Gastrocnemius medialis (tissue), 4 donors: ENCODE measurements around the gene ISOC1. TPM values are rescaled to one million over a fixed set of nuclear protein-coding genes. Genes with fewer than 3 reads are reported as not detected.

Experiments
- ATAC-seq, 2 donors: fragments of 150-250 bp; one replicate each; pipeline ENCODE4 v1.9.1; 2016
- DNase-seq, 2 donors: peaks; one replicate each; pipeline ENCODE4 v3.0.0-alpha.2; 2019
- H3K27ac ChIP-seq, 4 donors: fragments of 200-600 bp; sonication (generic); 1 replicate in 1 of 4; 2 replicates in 3 of 4; pipeline ENCODE4 v1.5.1; 2016 to 2018; ENCODE audit warnings: mild to moderate bottlenecking in 2 of 4, moderate library complexity in 1 of 4
- H3K27me3 ChIP-seq, 3 donors: fragments of 200-600 bp; sonication (generic) in 2 of 3; 1 replicate in 1 of 3; 2 replicates in 2 of 3; pipeline versions ENCODE4 v1.5.1 to v1.6.0; 2016 to 2019; ENCODE audit warnings: mild to moderate bottlenecking in 1 of 3, moderate library complexity in 1 of 3
- H3K36me3 ChIP-seq, 2 donors: fragments of 200-600 bp; sonication (generic) in 1 of 2; one replicate each; pipeline ENCODE4 v1.5.1; 2017 to 2018
- H3K4me1 ChIP-seq, 2 donors: fragments of 200-600 bp; sonication (generic) in 1 of 2; one replicate each; pipeline ENCODE4 v1.5.1; 2016 to 2017; ENCODE audit warnings: mild to moderate bottlenecking in 2 of 2
- H3K4me3 ChIP-seq, 4 donors: fragments of 200-600 bp; sonication (generic) in 3 of 4; 1 replicate in 1 of 4; 2 replicates in 3 of 4; pipeline ENCODE4 v1.5.1; 2016 to 2019; ENCODE audit warnings: mild to moderate bottlenecking in 2 of 4
- H3K9me3 ChIP-seq, 3 donors: fragments of 200-600 bp; sonication (generic) in 2 of 3; 1 replicate in 1 of 3; 2 replicates in 2 of 3; pipeline ENCODE4 v1.5.1; 2016 to 2019
- POLR2A ChIP-seq, 2 donors: fragments of 450-650 bp; IDR thresholded peaks; one replicate each; pipeline ENCODE4 v1.6.1; 2017; ENCODE audit warnings: antibody characterized with exemption in 2 of 2, mild to moderate bottlenecking in 2 of 2, moderate library complexity in 2 of 2
- in situ Hi-C, 4 donors: fragments of 200-750 bp; cut with MboI; loops; one replicate each; pipeline versions ENCODE4 v1.15.0 to v1.8.0; 2017; ENCODE audit warnings: low sequenced_read_pairs in 4 of 4
- intact Hi-C: fragments of 100-400 bp; cut with DNase I; formaldehyde crosslinking; loops from one replicate; pipeline ENCODE4 v1.15.1; 2023; ENCODE audit warnings: low total_unique reads
- total RNA-seq, 4 donors: library from RNA; depleted of rRNA; stranded (reverse); fragments of >200 nt; gene quantifications; one replicate each; pipeline versions ENCODE4 v1.1.0 to v1.2.3, GENCODE V29; 2016
- TF ChIP-seq, protein P1 (sequence below), 5 experiments: fragments of 450-650 bp in 3 of 5; fragments of 200-600 bp in 2 of 5; sonication (generic) in 2 of 5; IDR thresholded peaks in 4 of 5; conservative IDR thresholded peaks in 1 of 5; 1 replicate in 4 of 5; 2 replicates in 1 of 5; pipeline ENCODE4 v1.5.1; 2016 to 2019; ENCODE audit warnings: antibody characterized with exemption in 5 of 5, mild to moderate bottlenecking in 3 of 5, moderate library complexity in 3 of 5

ISOC1 gene
- total RNA-seq, 4 donors from 2014 or later: 11.0 to 14.0 (median 12.9) TPM

DNA sequence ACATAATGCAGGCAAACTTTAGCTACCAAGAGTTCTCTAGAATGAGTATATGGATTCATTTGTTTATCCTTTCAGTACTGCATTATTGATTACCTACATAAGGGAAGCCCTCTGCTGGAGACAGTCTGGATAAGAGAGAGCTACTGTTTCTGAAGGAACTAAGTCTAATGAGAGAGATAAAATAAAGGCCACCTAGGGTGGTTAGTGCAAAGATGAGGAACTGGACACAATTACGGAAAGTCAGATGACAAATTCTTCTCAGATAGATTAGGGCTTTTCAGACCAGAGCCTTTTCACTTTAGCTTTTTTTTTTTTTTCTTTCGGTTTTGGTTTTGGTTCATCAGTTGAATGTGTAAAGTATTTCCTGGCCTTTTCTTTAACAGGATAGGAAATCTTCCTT lies 31.3 kb downstream of the ISOC1 start:
- Histone ChIP-seq H3K4me1 (no peaks in the 10 kb centered on the region), H3K27me3 (no peaks in the 10 kb centered on the region), H3K9me3 (no peaks in the 10 kb centered on the region), H3K36me3 (no peaks in the 10 kb centered on the region), H3K27ac (peak overlapping the region in 2 of 4 donors; percentile 10 to 34), H3K4me3 (no peak overlapping the region)
- TF ChIP-seq, protein P1, sequence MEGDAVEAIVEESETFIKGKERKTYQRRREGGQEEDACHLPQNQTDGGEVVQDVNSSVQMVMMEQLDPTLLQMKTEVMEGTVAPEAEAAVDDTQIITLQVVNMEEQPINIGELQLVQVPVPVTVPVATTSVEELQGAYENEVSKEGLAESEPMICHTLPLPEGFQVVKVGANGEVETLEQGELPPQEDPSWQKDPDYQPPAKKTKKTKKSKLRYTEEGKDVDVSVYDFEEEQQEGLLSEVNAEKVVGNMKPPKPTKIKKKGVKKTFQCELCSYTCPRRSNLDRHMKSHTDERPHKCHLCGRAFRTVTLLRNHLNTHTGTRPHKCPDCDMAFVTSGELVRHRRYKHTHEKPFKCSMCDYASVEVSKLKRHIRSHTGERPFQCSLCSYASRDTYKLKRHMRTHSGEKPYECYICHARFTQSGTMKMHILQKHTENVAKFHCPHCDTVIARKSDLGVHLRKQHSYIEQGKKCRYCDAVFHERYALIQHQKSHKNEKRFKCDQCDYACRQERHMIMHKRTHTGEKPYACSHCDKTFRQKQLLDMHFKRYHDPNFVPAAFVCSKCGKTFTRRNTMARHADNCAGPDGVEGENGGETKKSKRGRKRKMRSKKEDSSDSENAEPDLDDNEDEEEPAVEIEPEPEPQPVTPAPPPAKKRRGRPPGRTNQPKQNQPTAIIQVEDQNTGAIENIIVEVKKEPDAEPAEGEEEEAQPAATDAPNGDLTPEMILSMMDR (IDR thresholded peaks at IDR 0.05 in 4 of 5, conservative IDR thresholded peaks at IDR 0.05 in 1 of 5): no peak
- in situ Hi-C loops: no loop called here
- DNase-seq: no peak
- no peak for ATAC-seq
- intact Hi-C loops: loop anchor here (5.0 kb wide), 1 partner anchor 219 kb away; no protein-coding TSS in a partner anchor

DNA sequence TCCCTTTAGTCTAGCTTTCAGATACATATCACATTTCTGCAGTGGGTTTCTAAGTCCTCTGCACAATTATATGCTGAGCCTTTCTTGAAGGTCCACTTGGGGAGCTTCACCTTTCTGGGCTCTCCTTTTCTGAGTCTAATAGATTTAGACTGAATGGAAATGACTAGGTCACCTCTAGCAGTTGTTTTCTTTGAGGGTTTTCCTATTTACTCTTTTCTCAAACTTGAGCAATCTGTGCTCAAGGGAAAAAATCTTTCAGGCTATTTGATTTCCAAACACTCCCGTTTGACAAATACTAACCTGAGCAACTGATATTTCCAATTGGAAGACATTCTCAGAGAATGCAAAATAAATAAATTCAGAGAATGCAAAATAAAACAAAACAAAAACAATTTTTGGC lies 39.0 kb downstream of the ISOC1 start:
- H3K9me3 ChIP-seq: no peaks in the 10 kb centered on the region
- ATAC-seq (no peak), DNase-seq (no peak)
- no peaks in the 10 kb centered on the region for H3K27me3 ChIP-seq
- intact Hi-C loops (no loop called here), in situ Hi-C loops (no loop called here)
- H3K4me1 ChIP-seq: no peaks in the 10 kb centered on the region
- TF ChIP-seq POLR2A (IDR thresholded peaks at IDR 0.05): no peak
- TF ChIP-seq, protein P1 (IDR thresholded peaks at IDR 0.05 in 4 of 5, conservative IDR thresholded peaks at IDR 0.05 in 1 of 5): no peak
- no peak overlapping the region for H3K4me3 ChIP-seq
- no peaks in the 10 kb centered on the region for H3K36me3 ChIP-seq
- no peak overlapping the region for H3K27ac ChIP-seq

- ATAC-seq (no peak), DNase-seq (no peak)
- in situ Hi-C loops (no loop called here), intact Hi-C loops (no loop called here)
- Histone ChIP-seq H3K9me3 (no peaks in the 10 kb centered on the region), H3K27ac (no peak overlapping the region), H3K36me3 (no peaks in the 10 kb centered on the region), H3K4me1 (no peaks in the 10 kb centered on the region), H3K4me3 (no peak overlapping the region), H3K27me3 (no peaks in the 10 kb centered on the region)
- TF ChIP-seq, protein P1 (IDR thresholded peaks at IDR 0.05 in 4 of 5, conservative IDR thresholded peaks at IDR 0.05 in 1 of 5): no peak
- no peak for TF ChIP-seq POLR2A (IDR thresholded peaks at IDR 0.05)
These were observed 41.1 kb downstream of the ISOC1 start for GRCh38 chr5:129135633-129136032.

DNA sequence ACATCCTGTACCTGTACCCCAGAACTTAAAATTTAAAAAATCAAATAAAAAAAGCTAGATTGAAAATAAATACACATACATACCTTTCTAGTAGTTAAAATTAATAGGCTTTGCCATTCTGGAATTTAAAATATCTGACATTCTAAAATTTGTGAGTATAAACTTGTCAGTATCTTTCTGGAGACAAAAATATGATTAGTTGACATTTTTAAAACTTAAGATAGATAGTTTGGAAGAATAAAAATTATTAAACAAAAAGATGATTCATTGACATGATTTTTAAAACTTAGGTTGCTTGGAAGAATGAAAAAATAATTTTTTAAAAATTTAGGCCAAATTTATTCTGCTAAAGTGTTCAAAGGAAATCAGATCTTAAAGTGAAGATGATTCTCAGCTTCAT lies 43.1 kb downstream of the ISOC1 start:
- DNase-seq (no peak), ATAC-seq (no peak)
- H3K27me3 ChIP-seq: no peaks in the 10 kb centered on the region
- H3K27ac ChIP-seq: no peak overlapping the region
- intact Hi-C loops: no loop called here
- in situ Hi-C loops: no loop called here
- no peaks in the 10 kb centered on the region for H3K36me3 ChIP-seq
- no peaks in the 10 kb centered on the region for H3K4me1 ChIP-seq
- no peak for TF ChIP-seq POLR2A (IDR thresholded peaks at IDR 0.05)
- TF ChIP-seq, protein P1 (IDR thresholded peaks at IDR 0.05 in 4 of 5, conservative IDR thresholded peaks at IDR 0.05 in 1 of 5): no peak
- no peak overlapping the region for H3K4me3 ChIP-seq
- H3K9me3 ChIP-seq: no peaks in the 10 kb centered on the region

DNA sequence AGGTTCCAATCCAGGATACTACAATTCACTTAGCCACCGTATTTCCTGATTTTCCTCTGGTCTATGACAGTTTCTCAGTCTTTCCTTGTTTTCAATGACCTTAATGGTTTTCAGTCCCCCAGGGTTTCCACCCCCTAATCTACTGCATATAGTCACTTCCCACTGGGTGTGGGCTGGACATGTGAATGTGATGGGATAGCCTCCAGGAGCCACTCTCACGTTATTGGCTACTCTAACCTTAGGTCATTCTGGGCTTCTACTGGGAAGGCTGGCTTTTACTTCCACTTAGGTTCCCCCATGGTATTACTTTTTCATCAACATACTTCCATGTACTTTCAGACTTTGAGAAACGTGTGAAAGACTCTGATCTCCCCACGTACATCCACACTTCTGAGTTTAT lies 46.5 kb downstream of the ISOC1 start:
- intact Hi-C loops: no loop called here
- Histone ChIP-seq H3K4me1 (no peaks in the 10 kb centered on the region), H3K27me3 (no peaks in the 10 kb centered on the region), H3K4me3 (no peak overlapping the region), H3K27ac (no peak overlapping the region), H3K9me3 (no peaks in the 10 kb centered on the region), H3K36me3 (no peaks in the 10 kb centered on the region)
- ATAC-seq: no peak
- TF ChIP-seq, protein P1 (IDR thresholded peaks at IDR 0.05 in 4 of 5, conservative IDR thresholded peaks at IDR 0.05 in 1 of 5): no peak
- no peak for TF ChIP-seq POLR2A (IDR thresholded peaks at IDR 0.05)
- DNase-seq: no peak
- in situ Hi-C loops: no loop called here
